C4-2B (cell line): ENCODE results near the gene ZGPAT.

Experiments
- H3K27ac ChIP-seq: fragments of 450-650 bp; 2 replicates; pipeline ENCODE4 v1.5.1; 2017
- ZFX ChIP-seq: fragments of 450-650 bp; IDR thresholded peaks from 2 replicates; pipeline ENCODE4 v1.6.1; 2017
- TF ChIP-seq, protein P1 (sequence below): fragments of 450-650 bp; conservative IDR thresholded peaks from 2 replicates; pipeline ENCODE4 v1.5.1; 2017; ENCODE audit warnings: mild to moderate bottlenecking

ZGPAT gene

DNA sequence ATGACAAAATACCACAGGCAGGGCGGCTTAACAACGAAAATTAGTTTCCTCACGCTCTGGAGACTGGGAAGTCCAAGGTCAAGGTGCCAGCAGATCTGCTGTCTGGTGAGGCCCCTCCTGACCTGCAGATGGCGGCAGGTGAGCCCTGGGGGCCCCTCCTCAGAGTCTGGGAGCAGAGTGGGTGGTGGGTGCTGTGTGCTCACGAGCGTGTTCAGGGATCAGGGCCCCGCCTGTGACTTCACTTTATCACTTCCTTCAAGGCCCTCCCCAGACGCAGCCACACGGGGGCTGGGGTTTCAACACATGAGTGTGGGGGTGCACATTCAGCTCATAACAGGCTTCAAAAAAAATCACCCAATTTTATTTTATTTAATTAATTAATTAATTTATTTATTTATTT, 71.0 kb downstream of the ZGPAT start:
- TF ChIP-seq, protein P1, sequence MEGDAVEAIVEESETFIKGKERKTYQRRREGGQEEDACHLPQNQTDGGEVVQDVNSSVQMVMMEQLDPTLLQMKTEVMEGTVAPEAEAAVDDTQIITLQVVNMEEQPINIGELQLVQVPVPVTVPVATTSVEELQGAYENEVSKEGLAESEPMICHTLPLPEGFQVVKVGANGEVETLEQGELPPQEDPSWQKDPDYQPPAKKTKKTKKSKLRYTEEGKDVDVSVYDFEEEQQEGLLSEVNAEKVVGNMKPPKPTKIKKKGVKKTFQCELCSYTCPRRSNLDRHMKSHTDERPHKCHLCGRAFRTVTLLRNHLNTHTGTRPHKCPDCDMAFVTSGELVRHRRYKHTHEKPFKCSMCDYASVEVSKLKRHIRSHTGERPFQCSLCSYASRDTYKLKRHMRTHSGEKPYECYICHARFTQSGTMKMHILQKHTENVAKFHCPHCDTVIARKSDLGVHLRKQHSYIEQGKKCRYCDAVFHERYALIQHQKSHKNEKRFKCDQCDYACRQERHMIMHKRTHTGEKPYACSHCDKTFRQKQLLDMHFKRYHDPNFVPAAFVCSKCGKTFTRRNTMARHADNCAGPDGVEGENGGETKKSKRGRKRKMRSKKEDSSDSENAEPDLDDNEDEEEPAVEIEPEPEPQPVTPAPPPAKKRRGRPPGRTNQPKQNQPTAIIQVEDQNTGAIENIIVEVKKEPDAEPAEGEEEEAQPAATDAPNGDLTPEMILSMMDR = no peak; the same call in 1 of the 2 replicates
- TF ChIP-seq ZFX = no peak
- no peak overlapping the region for H3K27ac ChIP-seq

DNA sequence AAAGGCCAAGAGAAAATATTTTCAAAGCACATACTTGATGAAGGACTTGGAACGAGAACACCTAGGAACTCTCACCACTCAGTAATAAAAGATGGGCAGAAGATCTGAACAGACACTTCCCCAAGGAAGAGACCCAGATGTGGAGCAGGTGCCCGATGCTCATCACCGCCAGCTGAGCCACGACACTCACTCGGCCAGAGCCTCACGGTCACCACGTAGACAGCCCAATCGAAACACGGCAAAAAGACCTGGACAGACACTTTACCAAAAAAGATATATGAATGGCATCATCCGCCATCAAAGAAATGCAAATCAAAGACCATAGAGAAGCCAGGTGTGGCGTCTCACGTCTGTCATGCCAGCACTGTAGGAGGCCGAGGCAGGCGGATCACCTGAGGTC, 73.3 kb downstream of the ZGPAT start:
- TF ChIP-seq ZFX = no peak
- TF ChIP-seq, protein P1 = no peak
- H3K27ac ChIP-seq = no peak overlapping the region

- H3K27ac ChIP-seq = no peak overlapping the region
These were observed 74.2 kb downstream of the ZGPAT start for GRCh38 chr20:63782051-63782471.

DNA sequence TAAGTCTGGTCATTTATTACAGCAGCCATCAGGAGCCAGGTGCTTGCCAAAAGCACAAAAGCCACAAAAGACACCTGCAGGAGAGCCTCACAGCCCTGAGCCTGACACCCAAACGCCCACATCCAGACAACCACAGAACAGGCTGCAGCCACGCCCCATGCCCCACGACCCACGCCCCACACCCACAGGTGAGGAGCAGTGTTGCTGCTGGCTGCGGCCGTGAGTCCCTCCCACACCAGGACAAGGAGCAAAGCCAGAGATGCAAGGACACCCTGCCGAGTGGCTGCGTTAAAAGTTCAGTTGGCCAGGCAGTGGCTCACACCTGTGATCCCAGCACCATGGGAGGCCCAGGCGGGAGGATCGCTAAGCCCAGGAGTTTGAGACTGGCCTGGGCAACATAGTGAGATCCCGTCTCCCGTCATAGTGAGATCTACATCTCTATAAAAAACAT, 74.7 kb downstream of the ZGPAT start:
- TF ChIP-seq, protein P1 = no peak
- no peak for TF ChIP-seq ZFX
- H3K27ac ChIP-seq = no peak overlapping the region

More at GRCh38 chr20:63782051-63782471, 74.2 kb downstream of the ZGPAT start:
- no peak for TF ChIP-seq ZFX
- TF ChIP-seq, protein P1 = no peak; the same call in 1 of the 2 replicates

DNA sequence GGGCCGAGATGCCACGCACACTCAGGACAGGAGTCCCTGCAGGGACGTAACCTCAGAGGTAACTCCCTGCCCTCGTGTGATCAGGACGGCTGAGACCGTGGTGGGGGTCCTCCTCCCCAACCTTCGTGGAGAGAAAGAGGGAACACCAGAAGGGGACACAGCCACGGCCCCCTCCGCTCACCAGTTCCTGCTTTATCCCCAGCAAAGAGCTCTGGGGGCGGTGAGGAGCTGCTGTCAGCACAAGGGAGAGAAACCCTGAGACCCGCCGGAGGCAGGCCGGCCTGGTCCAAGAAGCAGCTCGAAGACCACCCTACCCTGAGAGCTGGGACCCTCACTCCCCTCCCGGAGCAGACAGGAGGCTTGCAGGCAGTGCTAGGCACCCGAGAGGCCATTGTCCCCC, 76.1 kb downstream of the ZGPAT start:
- H3K27ac ChIP-seq = no peak overlapping the region
- TF ChIP-seq ZFX = no peak
- TF ChIP-seq, protein P1 = no peak

DNA sequence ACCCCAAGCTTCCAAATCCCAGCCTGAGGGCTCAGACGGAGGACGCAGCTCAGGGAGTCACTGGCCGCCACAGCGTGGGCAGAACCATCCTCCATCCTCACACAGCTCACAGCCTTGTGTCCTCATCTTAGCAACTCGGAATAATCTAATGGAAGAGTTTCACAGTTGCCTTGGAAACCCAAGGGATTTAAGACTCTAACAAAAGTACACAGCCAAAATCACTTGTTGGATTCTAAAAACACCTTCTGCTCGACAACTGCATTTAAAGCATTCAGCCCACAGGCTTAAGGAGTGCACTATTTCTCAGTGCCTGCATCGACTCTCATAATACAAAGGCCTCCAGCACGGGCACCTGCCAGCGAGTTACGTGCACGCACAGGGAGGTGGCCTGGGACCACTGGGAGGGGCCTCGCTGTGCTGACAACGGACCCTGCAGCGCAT, 77.9 kb downstream of the ZGPAT start:
- TF ChIP-seq, protein P1 = no peak
- no peak for TF ChIP-seq ZFX
- no peak overlapping the region for H3K27ac ChIP-seq
